Activated CD8-positive, alpha-beta memory T cell treated with anti-CD3 and anti-CD28 coated beads for 4 hours (primary cell): Measurements from ENCODE around the gene NDUFB2.
"Not testable (repeated sequence)": the region's sequence is repeated elsewhere in the genome, so short reads cannot be mapped to it uniquely, and the experiment has no call there.

Experiments used
- DNase-seq, 2 donors: peaks; one replicate each; pipeline ENCODE4 v3.0.0-alpha.2; 2020; ENCODE audit warnings: low read depth in 2 of 2

The NDUFB2 gene

GRCh38 chr7:140672382-140673062 lies 24.0 kb upstream of the NDUFB2 start, which contains the start of gene ADCK2:
TSS of gene ADCK2 (plus strand) at chr7:140672945. CDS start at chr7:140673331, 386 bp downstream.
- DNase-seq, result peak; percentile 20 to 30

- DNase-seq, result peak in 1 of 2 donors; percentile 37
These were observed 23.3 kb upstream of the NDUFB2 start for GRCh38 chr7:140673063-140673773.

- no peak for DNase-seq
These were observed 22.7 kb upstream of the NDUFB2 start for GRCh38 chr7:140673774-140674155.

GRCh38 chr7:140674356-140674800 lies 22.1 kb upstream of the NDUFB2 start:
- DNase-seq, result no peak

- DNase-seq, result no peak
These were observed 21.4 kb upstream of the NDUFB2 start for GRCh38 chr7:140674899-140675701.

- no peak for DNase-seq
These were observed 20.8 kb upstream of the NDUFB2 start for GRCh38 chr7:140675726-140676125.

GRCh38 chr7:140676306-140676705 lies 20.2 kb upstream of the NDUFB2 start:
- DNase-seq, result no peak

GRCh38 chr7:140676956-140677355 lies 19.6 kb upstream of the NDUFB2 start:
- DNase-seq, result not testable (repeated sequence)

GRCh38 chr7:140677496-140677895 lies 19.0 kb upstream of the NDUFB2 start:
- no peak for DNase-seq

- DNase-seq, result no peak
These were observed 18.3 kb upstream of the NDUFB2 start for GRCh38 chr7:140678081-140678815.

- no peak for DNase-seq
These were observed 17.7 kb upstream of the NDUFB2 start for GRCh38 chr7:140678816-140679130.

GRCh38 chr7:140679186-140679585 lies 17.3 kb upstream of the NDUFB2 start:
- DNase-seq, result no peak

GRCh38 chr7:140680886-140681285 lies 15.6 kb upstream of the NDUFB2 start:
- no peak for DNase-seq

GRCh38 chr7:140681766-140682165 lies 14.7 kb upstream of the NDUFB2 start:
- DNase-seq, result no peak

- no peak for DNase-seq
These were observed 12.9 kb upstream of the NDUFB2 start for GRCh38 chr7:140683657-140684056.

GRCh38 chr7:140684066-140684950 lies 12.2 kb upstream of the NDUFB2 start:
- DNase-seq, result no peak

GRCh38 chr7:140685407-140686087 lies 11.0 kb upstream of the NDUFB2 start:
- no peak for DNase-seq

- no peak for DNase-seq
These were observed 9.6 kb upstream of the NDUFB2 start for GRCh38 chr7:140686921-140687320.

- no peak for DNase-seq
These were observed 8.2 kb upstream of the NDUFB2 start for GRCh38 chr7:140688341-140688740.
